Measurements from ENCODE around the gene PIGS. TPM values are rescaled to one million over a fixed set of nuclear protein-coding genes. Genes with fewer than 3 reads are reported as not detected.

PIGS gene
- total RNA-seq, 3 donors from 2014 or later: 52.2 to 100 (median 88.5) TPM

- ATAC-seq (peak; percentile 5), DNase-seq (peak in 1 of 3 donors; percentile 38)
- intact Hi-C loops (cut with DNase I, micrococcal nuclease): loop anchor here in 1 of 2 donors (5.0 kb wide), 1 partner anchor 52 kb away; no protein-coding TSS in a partner anchor
- TF ChIP-seq CTCF (IDR thresholded peaks at IDR 0.05): no peak
- Histone ChIP-seq H3K9me3 (no peaks in the 10 kb centered on the region), H3K36me3 (ENCODE audit: low read depth) (no peaks in the 10 kb centered on the region), H3K4me3 (no peak overlapping the region), H3K4me1 (ENCODE audit: low read depth) (peaks cover 14% of the 10 kb centered on the region)
These were observed 21.8 kb downstream of the PIGS start for GRCh38 chr17:28549236-28550132.

GRCh38 chr17:28548417-28549130 is 22.8 kb downstream of the PIGS start:
- no peak for TF ChIP-seq CTCF (IDR thresholded peaks at IDR 0.05)
- intact Hi-C loops (cut with DNase I, micrococcal nuclease): loop anchor here in 1 of 2 donors (5.0 kb wide), 1 partner anchor 51 kb away; no protein-coding TSS in a partner anchor

GRCh38 chr17:28547623-28548416 is 23.5 kb downstream of the PIGS start:
- intact Hi-C loops (cut with DNase I, micrococcal nuclease): loop anchor here in 1 of 2 donors (5.0 kb wide), 1 partner anchor 51 kb away; no protein-coding TSS in a partner anchor
- no peak overlapping the region for H3K4me3 ChIP-seq
- TF ChIP-seq CTCF (IDR thresholded peaks at IDR 0.05): peak; percentile 95
- ATAC-seq (peak; percentile 79), DNase-seq (peak; percentile 80 to 90 (median 87))
- H3K4me1 ChIP-seq (ENCODE audit: low read depth): peaks cover 14% of the 10 kb centered on the region
- H3K36me3 ChIP-seq (ENCODE audit: low read depth): no peaks in the 10 kb centered on the region
- no peaks in the 10 kb centered on the region for H3K9me3 ChIP-seq

More at GRCh38 chr17:28548417-28549130, 22.8 kb downstream of the PIGS start:
- Histone ChIP-seq H3K4me3 (no peak overlapping the region), H3K4me1 (ENCODE audit: low read depth) (peaks cover 14% of the 10 kb centered on the region), H3K9me3 (no peaks in the 10 kb centered on the region), H3K36me3 (ENCODE audit: low read depth) (no peaks in the 10 kb centered on the region)
- ATAC-seq: no peak
- DNase-seq: no peak

- TF ChIP-seq CTCF (IDR thresholded peaks at IDR 0.05): no peak
- no peaks in the 10 kb centered on the region for H3K36me3 ChIP-seq (ENCODE audit: low read depth)
- ATAC-seq (no peak), DNase-seq (peak in 1 of 3 donors; percentile 48)
- H3K4me1 ChIP-seq (ENCODE audit: low read depth): peaks cover 14% of the 10 kb centered on the region
- intact Hi-C loops (cut with DNase I, micrococcal nuclease): loop anchor here in 1 of 2 donors (5.0 kb wide), 1 partner anchor 50 kb away; no protein-coding TSS in a partner anchor
- no peak overlapping the region for H3K4me3 ChIP-seq
- H3K9me3 ChIP-seq: no peaks in the 10 kb centered on the region
These were observed 24.2 kb downstream of the PIGS start for GRCh38 chr17:28547096-28547622.
